ENCODE measurements around the gene PRDX2. TPM values are rescaled to one million over a fixed set of nuclear protein-coding genes. Genes with fewer than 3 reads are reported as not detected.

PRDX2 gene
- total and polyA plus RNA-seq, 2 experiments from 2014 or later, result 346 to 465 TPM

DNA sequence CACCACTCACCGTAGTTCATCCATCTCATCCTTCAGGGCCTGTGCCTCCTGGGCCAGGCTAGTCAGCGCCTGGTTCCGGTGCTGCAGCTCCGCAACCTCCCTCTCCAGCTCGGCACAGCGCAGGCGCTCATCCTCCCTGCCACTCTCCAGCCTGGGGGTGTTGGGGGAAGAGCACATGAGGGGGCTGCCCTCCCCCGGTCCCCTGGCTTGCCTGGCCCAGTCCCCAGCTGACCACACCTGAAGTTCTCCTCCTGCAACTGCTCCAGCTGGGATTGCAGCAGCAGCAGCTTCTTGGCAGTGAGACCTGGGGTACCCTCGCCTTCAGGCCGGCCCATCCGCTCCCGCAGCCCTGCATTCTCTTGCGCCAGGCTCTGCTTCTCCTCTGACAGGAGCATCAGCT lies 30.7 kb downstream of the PRDX2 start:
- Histone ChIP-seq H3K4me2 (no peak overlapping the region), H3K27me3 (ENCODE audit: insufficient read depth) (no peaks in the 10 kb centered on the region), H3K36me3 (ENCODE audit: insufficient read depth) (0 out of 2 replicates have a peak, but pooled peaks cover 10% of the 10 kb centered on the region), H3K9me2 (ENCODE audit: insufficient read depth) (no peaks in the 10 kb centered on the region), H3K27ac (ENCODE audit: low read depth) (no peak overlapping the region), H3K4me1 (ENCODE audit: insufficient read depth) (peaks cover 10% of the 10 kb centered on the region; the same call in 1 of the 2 replicates), H3K4me3 (no peak overlapping the region), H4K20me1 (replicated peaks; ENCODE audit: insufficient read depth) (no peaks in the 10 kb centered on the region; the same call in 1 of the 2 replicates), H2AFZ (no peak overlapping the region), H3F3A (replicated peaks; ENCODE audit: low read depth) (peaks cover 35% of the 10 kb centered on the region), H3K79me2 (replicated peaks; ENCODE audit: insufficient read depth) (peaks cover 9% of the 10 kb centered on the region; the same call in 1 of the 2 replicates)
- Mint-ChIP-seq H3K27me3 (ENCODE audit: insufficient read depth, low read depth, poor library complexity) (peaks cover 25% of the 10 kb centered on the region), H3K4me1 (peaks cover 26% of the 10 kb centered on the region), H3K4me3 (no peak overlapping the region), H3K9me3 (peaks cover 3% of the 10 kb centered on the region; the same call in 2 of the 3 replicates), H3K27ac (no peak overlapping the region), H3K36me3 (ENCODE audit: low read depth) (peaks cover 46% of the 10 kb centered on the region)
- TF ChIP-seq EZH2 (IDR thresholded peaks at IDR 0.05; ENCODE audit: low read depth, unreplicated experiment), result no peak
- TF ChIP-seq, protein P1, sequence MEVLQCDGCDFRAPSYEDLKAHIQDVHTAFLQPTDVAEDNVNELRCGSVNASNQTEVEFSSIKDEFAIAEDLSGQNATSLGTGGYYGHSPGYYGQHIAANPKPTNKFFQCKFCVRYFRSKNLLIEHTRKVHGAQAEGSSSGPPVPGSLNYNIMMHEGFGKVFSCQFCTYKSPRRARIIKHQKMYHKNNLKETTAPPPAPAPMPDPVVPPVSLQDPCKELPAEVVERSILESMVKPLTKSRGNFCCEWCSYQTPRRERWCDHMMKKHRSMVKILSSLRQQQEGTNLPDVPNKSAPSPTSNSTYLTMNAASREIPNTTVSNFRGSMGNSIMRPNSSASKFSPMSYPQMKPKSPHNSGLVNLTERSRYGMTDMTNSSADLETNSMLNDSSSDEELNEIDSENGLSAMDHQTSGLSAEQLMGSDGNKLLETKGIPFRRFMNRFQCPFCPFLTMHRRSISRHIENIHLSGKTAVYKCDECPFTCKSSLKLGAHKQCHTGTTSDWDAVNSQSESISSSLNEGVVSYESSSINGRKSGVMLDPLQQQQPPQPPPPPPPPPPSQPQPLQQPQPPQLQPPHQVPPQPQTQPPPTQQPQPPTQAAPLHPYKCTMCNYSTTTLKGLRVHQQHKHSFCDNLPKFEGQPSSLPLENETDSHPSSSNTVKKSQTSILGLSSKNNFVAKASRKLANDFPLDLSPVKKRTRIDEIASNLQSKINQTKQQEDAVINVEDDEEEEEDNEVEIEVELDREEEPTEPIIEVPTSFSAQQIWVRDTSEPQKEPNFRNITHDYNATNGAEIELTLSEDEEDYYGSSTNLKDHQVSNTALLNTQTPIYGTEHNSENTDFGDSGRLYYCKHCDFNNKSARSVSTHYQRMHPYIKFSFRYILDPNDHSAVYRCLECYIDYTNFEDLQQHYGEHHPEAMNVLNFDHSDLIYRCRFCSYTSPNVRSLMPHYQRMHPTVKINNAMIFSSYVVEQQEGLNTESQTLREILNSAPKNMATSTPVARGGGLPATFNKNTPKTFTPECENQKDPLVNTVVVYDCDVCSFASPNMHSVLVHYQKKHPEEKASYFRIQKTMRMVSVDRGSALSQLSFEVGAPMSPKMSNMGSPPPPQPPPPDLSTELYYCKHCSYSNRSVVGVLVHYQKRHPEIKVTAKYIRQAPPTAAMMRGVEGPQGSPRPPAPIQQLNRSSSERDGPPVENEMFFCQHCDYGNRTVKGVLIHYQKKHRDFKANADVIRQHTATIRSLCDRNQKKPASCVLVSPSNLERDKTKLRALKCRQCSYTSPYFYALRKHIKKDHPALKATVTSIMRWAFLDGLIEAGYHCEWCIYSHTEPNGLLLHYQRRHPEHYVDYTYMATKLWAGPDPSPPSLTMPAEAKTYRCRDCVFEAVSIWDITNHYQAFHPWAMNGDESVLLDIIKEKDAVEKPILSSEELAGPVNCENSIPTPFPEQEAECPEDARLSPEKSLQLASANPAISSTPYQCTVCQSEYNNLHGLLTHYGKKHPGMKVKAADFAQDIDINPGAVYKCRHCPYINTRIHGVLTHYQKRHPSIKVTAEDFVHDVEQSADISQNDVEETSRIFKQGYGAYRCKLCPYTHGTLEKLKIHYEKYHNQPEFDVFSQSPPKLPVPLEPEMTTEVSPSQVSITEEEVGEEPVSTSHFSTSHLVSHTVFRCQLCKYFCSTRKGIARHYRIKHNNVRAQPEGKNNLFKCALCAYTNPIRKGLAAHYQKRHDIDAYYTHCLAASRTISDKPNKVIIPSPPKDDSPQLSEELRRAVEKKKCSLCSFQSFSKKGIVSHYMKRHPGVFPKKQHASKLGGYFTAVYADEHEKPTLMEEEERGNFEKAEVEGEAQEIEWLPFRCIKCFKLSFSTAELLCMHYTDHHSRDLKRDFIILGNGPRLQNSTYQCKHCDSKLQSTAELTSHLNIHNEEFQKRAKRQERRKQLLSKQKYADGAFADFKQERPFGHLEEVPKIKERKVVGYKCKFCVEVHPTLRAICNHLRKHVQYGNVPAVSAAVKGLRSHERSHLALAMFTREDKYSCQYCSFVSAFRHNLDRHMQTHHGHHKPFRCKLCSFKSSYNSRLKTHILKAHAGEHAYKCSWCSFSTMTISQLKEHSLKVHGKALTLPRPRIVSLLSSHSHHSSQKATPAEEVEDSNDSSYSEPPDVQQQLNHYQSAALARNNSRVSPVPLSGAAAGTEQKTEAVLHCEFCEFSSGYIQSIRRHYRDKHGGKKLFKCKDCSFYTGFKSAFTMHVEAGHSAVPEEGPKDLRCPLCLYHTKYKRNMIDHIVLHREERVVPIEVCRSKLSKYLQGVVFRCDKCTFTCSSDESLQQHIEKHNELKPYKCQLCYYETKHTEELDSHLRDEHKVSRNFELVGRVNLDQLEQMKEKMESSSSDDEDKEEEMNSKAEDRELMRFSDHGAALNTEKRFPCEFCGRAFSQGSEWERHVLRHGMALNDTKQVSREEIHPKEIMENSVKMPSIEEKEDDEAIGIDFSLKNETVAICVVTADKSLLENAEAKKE (CRISPR knock-in tag; IDR thresholded peaks at IDR 0.05), result no peak
- no peak for ATAC-seq
- no peak for DNase-seq (ENCODE audit: low spot score)

DNA sequence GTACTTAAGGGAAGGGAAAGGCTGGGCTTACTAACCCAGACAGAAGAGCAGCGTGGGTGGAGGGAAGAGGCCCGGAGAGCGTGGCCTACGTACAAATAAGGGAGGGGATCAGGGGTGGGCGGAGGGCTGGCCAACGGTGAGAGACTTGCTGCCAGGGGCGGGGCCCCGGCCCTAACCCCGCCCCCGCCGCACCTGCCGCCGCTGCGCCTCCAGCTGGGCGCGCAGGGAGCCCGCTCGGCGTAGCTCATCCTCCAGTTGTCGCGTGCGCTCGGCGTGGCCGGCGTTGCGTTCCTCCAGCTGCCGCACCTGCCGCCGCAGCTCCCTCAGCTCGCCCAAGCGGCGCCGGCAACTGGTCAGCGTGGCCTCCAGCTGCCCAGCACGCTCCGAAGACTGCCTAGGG lies 31.9 kb downstream of the PRDX2 start:
- Histone ChIP-seq H3K4me3 (peak overlapping the region; percentile 43; the same call in 1 of the 2 replicates), H4K20me1 (replicated peaks; ENCODE audit: insufficient read depth) (no peaks in the 10 kb centered on the region; the same call in 1 of the 2 replicates), H3K4me2 (peak overlapping the region; percentile 76), H3K27me3 (ENCODE audit: insufficient read depth) (no peaks in the 10 kb centered on the region), H3K4me1 (ENCODE audit: insufficient read depth) (peaks cover 9% of the 10 kb centered on the region; the same call in 1 of the 2 replicates), H3K27ac (ENCODE audit: low read depth) (peak overlapping the region; percentile 75; the same call in 1 of the 2 replicates), H2AFZ (no peak overlapping the region), H3K79me2 (replicated peaks; ENCODE audit: insufficient read depth) (peaks cover 9% of the 10 kb centered on the region; the same call in 1 of the 2 replicates), H3F3A (replicated peaks; ENCODE audit: low read depth) (peaks cover 32% of the 10 kb centered on the region), H3K36me3 (ENCODE audit: insufficient read depth) (0 out of 2 replicates have a peak, but pooled peaks cover 10% of the 10 kb centered on the region), H3K9me2 (ENCODE audit: insufficient read depth) (no peaks in the 10 kb centered on the region)
- peak; percentile 94 for DNase-seq (ENCODE audit: low spot score)
- peak; percentile 72 for ATAC-seq
- TF ChIP-seq, protein P2, sequence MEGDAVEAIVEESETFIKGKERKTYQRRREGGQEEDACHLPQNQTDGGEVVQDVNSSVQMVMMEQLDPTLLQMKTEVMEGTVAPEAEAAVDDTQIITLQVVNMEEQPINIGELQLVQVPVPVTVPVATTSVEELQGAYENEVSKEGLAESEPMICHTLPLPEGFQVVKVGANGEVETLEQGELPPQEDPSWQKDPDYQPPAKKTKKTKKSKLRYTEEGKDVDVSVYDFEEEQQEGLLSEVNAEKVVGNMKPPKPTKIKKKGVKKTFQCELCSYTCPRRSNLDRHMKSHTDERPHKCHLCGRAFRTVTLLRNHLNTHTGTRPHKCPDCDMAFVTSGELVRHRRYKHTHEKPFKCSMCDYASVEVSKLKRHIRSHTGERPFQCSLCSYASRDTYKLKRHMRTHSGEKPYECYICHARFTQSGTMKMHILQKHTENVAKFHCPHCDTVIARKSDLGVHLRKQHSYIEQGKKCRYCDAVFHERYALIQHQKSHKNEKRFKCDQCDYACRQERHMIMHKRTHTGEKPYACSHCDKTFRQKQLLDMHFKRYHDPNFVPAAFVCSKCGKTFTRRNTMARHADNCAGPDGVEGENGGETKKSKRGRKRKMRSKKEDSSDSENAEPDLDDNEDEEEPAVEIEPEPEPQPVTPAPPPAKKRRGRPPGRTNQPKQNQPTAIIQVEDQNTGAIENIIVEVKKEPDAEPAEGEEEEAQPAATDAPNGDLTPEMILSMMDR (conservative IDR thresholded peaks at IDR 0.05; ENCODE audit: low read depth in 2 of 2), result peak in 1 of 2 experiments; percentile 44; a peak in 2 of 4 replicates
- TF ChIP-seq ZNF114 (CRISPR knock-in tag; IDR thresholded peaks at IDR 0.05) (no peak), POLR2AphosphoS5 (IDR thresholded peaks at IDR 0.05; ENCODE audit: low read depth) (peak; percentile 39; the same call in 1 of the 2 replicates), STAT1 (IDR thresholded peaks at IDR 0.05; ENCODE audit: unreplicated experiment) (no peak), CREB1 (CRISPR knock-in tag; IDR thresholded peaks at IDR 0.05; ENCODE audit: low read depth) (peak; percentile 55)
- H3K4me1 Mint-ChIP-seq, result peaks cover 26% of the 10 kb centered on the region
- H3K27me3 Mint-ChIP-seq (ENCODE audit: insufficient read depth, low read depth, poor library complexity), result peaks cover 28% of the 10 kb centered on the region
- no peak overlapping the region for H3K27ac Mint-ChIP-seq
- H3K9me3 Mint-ChIP-seq, result peaks cover 3% of the 10 kb centered on the region; the same call in 2 of the 3 replicates
- peaks cover 51% of the 10 kb centered on the region for H3K36me3 Mint-ChIP-seq (ENCODE audit: low read depth)
- peak overlapping the region; percentile 42; the same call in 2 of the 3 replicates for H3K4me3 Mint-ChIP-seq
